A673 (cell line): ENCODE data around the gene ANKHD1.

Source experiments
- CTCF ChIP-seq: fragments of 300-800, 200-600 bp; sonication (generic); conservative IDR thresholded peaks from 2 replicates; pipeline ENCODE4 v1.5.1; 2017; ENCODE audit warnings: low read depth, mild to moderate bottlenecking, antibody characterized with exemption, low read length, moderate library complexity, mixed read lengths
- EZH2 ChIP-seq: fragments of 200-600 bp; sonication (generic); IDR thresholded peaks from 2 replicates; pipeline ENCODE4 v1.6.1; 2017; ENCODE audit warnings: borderline replicate concordance, low read depth, mild to moderate bottlenecking, mixed read lengths, antibody characterized with exemption, low read length; ENCODE audit not compliant: poor library complexity, severe bottlenecking

GRCh38 chr5:140468188-140468587, 66.6 kb downstream of the ANKHD1 start:
- TF ChIP-seq CTCF (no peak), EZH2 (no peak)
